GM21619 (cell line): Measurements from ENCODE around the gene IGFBP2.

Experiments used
- ATAC-seq: cut with Tn5 transposase; IDR thresholded peaks from one replicate; pipeline ENCODE4 v1.9.1; 2021; ENCODE audit not compliant: unreplicated experiment

Gene IGFBP2

DNA sequence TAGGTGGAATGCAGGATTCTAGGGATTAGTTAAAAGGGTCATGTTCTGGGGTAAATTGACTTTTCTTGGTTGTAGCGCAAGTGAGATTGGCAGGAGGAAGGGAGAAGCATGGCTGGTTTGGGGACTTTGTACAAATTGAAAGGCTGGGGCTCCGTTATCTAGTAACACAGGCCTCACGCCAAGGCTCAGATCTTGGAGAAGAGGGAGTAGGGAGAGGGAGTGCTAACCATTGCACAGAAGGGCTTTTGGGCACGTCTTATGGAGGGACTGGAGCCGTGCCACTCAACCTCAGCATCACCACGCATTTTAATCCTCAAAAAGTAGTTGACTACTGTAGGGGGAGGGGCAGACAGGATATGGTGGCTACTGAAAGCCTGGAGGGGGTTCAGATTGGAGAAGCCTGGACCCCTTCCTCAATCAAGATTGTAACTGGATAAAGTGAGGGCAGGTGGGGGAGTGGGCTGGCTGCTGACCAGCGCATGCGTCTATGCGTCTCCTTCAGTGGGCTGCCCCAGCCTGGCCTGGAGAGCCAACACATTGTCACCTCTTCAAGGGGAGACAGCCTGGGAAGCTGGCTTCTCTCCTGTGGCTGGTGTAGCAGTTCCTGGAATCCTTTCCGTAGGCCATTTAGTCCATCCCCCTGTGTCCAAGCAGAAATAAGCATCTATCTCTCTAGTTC lies 47.9 kb downstream of the IGFBP2 start:
- no peak for ATAC-seq

DNA sequence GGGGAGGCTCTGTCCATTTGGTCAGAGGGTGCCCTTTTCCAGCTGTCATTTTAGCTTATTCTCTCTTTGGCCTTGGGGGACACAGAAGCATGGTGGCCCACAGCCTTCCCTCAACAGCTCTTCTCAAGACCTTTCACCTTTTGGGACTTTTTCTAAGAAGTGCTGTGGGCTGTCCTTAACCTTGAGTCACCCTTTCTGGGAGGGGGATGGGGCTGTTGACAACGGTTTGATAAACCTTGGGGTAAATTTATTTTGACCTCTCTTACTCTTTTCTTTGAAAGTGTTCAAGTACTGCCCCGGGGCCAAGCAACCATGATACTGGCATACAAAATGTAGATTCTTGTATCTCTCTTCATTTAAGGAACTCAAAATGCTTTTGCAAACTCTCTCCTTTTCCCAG lies 48.5 kb downstream of the IGFBP2 start:
- no peak for ATAC-seq

DNA sequence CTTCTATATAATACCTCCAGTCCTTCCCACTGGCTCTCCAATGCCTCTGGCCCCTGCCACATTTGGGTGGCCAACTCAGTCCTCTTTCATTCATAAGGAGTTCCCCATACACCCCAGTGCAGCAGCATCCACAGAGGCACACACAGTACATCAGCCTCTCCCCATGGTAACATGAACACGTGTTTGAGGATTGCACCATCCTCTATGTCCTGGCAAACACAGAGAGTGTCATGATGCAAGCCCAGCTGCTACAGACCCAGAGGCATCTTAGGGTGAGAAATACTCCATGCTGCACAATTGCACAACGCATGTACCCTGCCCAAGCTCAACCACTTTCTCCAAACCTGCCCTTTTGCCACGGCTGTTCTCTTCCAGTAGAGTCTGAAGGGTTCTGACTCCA lies 50.6 kb downstream of the IGFBP2 start:
- ATAC-seq = no peak

DNA sequence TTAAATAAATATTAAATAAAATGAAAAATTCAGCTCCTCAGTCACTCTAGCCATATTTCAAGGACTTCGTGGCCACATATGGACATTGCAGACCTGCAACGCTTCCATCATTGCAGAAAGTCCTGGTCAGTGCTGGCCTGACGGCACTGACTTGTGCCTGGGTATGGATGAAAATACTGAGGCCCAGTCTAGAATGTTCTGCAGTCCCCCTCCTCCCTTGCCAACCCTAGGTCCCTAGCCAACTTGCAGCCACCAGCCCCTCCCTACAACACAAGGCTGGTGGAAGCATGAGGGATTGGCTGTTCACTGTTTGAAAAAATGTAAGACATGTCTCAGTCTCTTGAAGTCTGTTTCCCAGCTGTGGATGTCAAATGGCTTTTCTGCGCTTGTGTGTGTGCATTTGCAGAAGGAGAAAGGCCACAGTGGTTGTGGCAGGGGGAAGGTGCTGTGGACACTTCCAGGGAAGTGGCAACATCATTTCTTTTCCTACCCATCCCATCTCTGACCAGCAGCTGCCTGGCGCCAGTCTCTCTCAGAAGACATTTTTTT lies 52.2 kb downstream of the IGFBP2 start:
- ATAC-seq = no peak

DNA sequence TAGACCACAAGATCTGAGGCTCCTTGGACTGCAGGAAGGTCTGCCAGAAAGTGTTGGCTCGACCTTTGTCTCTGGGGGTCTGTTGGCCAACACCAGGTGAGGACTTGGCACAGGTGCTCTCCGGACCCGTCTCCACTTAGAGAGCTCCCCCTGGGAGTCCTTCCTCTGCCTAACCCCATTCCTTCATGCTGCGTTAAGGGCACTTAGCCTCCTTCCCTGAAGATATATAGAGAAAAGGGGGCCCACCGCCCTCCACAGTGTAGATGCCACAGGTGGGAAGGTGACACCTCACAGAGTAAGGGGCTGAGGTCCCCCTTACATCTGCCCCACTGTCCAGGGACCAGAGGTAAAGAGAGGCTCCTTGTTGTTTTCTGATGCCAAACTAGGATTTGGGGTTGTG lies 53.9 kb downstream of the IGFBP2 start:
- no peak for ATAC-seq

DNA sequence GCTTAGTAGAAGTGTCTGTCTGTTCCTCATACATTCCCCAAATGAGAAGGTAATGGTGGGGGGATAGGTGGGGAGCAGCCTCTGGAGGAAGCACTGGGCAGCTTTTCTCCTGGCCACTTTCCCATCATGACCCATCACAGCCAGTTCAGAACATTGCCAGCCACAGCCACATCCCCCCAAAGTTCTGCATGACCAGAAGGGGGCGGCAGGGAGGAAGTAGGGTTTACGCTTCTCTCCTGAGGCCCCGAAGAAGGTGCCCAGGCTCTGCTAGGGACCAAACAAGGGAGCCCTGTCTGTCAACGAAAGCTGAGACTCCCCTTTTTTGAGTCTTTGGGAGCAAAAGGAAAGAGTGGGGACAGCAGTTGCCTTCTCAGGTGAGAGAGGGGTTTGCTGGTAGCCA lies 54.4 kb downstream of the IGFBP2 start:
- ATAC-seq = no peak

DNA sequence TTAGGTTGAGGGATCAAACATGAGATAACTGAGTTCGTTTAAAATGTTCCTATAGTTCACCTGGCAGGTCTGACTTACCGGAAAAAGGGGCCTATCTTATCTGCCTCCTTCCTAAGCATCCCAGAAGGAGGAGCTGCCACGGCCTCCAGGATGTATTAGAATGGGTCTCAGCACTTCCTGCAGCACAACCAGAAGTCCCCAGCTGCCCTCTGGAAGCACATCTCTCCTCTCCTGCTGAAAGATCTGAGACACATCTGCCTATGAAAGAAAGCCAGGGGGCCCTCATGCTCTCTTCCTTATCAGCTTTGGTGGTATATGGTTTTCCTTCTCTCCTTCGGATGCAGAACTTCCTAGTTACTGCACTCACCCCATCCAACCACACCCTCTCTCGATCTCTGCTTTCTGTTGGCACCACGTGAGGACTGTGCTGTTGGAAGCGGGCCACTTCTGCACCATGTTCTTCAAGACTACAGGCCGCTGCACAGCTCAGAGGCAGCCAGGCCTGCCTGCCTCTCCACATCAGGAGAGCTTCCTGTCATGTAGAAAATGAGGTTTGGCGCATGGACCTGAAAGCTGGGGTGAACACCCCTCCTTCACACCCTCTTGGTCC lies 55.6 kb downstream of the IGFBP2 start:
- no peak for ATAC-seq

DNA sequence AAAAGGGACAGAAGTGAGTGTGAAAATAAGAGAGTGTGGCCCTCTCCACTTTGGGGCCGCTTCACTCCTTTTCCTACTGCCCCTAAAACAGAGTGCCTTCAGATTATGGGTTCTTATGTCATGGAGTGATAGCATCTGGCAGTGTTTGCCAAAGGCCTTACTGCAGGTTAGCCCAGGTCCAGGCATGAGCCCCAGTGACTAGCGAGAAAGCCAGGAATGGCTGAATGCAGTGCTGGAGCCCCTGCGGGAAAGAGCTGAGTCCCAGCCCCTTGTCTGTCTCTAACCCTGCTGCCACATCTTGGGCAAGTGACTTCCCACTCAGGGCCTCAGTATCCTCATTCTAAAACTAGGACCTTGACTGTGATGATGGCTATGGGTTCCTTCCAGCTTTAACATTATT lies 56.2 kb downstream of the IGFBP2 start:
- ATAC-seq = no peak

DNA sequence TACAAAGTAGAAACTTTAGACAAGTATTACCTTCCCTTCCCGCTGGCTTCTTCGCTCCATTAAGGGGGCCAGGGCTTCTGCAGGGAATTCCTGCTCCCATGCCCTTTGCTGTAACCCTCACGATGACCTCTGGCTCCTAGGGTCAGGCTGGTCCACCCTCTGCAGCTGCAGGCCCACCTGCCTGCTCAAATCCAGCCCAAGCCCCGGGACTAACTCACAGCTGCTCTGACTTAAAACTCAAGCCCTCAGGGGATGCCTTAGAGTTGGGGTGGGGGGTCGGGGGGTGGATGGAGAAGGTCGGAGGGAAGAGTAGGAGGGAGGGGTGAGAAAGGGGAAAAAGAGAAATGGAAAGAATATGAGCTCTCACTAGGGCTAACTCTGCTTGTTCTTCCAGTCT lies 57.2 kb downstream of the IGFBP2 start:
- ATAC-seq = no peak

DNA sequence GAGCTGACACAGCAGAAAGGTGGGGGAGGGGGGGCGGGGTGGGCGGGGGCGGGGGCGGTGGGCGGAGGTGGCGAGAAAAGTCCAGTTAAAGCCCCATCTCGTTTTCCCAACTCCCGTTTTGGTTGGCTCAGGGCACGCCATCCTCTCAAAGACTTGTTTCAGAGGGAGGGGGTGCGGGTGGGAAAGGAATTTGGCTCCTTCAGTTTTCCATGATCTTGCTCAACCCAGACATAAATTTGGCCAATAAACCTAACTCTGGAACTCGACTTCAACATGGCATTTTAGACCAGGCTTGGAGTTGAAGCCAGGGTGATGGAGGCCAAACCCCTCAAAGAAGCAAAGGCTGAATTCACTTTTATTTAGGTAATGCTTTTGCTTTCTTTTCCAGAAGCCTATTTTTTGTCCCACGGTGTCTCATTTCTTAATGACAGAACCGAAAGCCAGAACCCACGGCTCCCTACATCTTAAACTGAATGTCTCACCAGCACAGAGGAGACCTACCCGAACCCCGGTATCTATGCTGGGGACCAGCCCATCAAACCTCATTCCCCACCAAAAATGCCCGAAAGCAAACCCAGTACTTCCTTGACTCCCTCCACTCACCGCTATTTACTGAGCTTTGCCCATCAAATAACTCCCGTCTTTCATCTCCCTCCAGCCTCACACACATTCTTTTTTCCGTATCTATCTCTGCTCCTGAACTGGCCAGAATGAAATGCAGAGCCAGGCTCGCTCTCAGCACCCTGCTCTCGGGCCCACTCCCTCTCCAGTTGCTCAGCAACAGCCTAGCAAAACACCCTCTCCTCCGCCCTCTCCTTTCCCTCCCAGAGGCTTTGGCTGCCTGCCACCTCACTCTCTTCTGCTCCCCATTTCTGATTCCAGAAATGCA lies 57.9 kb downstream of the IGFBP2 start:
- no peak for ATAC-seq

DNA sequence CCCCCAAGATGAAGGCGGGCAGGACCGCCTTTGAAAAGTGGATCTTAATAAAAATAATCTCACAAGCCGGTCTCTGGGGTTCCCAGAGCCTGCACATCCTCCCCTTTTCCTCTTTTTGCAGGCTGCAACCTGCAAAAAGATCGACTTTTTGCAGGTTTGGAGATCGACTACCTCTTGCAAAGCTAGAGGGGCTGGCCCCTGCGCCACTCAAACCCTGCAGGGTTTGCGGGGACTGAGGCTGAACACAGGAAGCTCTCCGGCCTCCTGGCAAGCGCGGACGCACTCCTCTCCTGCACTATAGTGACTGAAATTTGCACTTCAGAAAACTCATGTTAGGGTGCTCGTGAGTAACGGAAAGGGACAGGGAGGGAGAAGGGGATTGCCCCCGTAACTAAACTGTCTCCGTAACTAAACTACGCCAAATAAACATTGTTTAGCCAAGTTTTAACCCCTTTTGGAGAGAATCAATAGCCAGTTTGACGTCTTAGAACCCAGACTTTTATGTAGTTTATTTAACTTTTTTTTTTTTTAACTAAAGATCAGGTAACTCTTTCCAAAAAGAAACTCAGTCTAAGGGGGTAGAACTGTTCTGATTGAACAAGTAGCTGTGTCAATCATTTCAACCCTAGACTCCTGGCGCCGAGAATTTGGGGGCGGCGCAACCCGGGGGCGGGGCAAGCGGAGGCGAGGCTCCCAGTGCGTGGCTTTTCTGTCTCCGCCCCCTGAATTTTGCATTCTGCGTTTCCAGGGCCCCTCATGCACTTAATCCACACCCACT lies 59.6 kb downstream of the IGFBP2 start:
- ATAC-seq = no peak

DNA sequence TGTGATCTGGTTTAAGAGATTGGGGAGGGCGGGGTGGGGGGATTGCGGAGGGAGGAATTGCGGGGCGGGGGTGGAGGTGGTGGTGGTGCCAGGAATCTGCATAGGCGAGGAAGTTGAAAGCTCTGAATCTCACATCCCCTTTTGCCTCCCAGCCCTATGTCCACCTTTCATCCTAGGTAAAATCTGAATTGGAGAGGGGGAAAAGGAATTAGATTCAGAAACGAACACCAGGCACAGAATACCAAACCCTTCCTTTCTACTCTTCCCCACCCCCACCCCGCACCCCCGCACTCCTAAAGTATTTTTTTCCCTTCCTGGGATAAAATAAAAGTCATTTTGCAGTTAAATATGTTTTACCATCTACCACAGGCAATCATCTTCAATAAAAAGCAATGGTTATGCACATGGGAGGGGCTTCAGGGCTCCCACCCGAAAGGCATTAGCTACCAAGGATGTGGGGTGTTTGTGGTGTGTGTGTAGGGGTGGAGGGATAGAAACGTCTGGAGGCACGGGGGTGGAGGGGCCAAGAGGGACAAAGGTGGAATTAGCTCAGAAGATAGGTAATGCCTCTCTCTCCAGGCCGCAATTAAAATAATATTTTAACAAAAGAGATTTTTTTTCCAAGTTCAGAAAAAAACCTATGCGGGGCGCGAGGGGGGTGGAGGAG lies 60.3 kb downstream of the IGFBP2 start:
- ATAC-seq = no peak

DNA sequence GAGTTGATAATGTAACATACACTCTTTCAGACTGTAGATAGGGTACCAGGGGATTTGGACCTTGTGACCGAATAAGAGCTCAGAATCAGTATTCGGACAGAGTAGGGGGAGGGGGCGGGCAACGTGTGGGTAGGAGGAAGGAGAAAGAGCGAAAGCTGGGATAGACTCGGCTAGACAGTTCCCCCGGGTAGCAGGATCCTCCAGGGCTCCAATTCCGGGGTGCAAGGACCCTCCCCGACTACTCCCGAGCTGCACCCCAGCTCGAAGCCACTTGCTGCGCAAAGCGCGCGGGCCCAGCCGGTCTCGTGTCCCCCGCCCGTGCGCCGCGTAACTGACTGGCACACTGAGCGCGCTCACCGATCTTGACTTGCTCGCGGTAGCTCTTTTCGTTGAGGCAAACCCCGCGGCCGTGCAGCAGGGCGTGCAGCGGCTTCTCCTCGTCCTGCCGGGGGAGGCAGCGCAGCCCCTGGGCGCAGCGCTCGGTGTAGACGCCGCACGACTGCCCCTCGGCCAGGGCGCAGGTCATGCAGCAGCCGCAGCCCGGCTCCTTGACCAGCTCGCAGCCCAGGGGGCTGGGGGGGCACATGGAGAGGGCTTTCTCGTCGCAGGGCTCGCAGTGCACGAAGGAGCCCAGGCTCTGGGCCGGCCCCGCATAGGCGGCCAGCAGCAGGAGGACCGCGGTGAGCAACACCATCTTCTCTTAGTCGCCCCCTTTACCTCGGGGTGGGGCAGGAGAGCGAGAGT lies 61.0 kb downstream of the IGFBP2 start:
- ATAC-seq = no peak

DNA sequence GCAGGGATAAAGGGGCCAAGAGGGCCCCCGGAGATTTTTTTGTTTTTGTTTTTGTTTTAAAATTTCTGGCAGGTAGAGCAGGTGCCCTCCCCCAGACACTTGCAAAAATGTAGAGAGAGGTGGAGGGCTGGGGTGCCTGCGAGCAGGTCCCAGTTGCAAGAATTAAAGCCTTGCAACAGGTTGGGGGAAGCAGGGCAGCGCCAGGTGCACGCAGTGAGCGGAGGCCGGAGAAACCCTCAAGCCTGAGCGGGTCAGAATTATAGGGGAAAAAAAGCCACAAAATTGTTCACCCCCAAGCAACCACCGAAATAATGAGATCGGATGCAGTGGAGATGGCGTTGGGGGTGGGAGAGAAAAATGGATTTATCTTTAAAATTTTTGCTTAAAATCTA lies 61.6 kb downstream of the IGFBP2 start:
- no peak for ATAC-seq

DNA sequence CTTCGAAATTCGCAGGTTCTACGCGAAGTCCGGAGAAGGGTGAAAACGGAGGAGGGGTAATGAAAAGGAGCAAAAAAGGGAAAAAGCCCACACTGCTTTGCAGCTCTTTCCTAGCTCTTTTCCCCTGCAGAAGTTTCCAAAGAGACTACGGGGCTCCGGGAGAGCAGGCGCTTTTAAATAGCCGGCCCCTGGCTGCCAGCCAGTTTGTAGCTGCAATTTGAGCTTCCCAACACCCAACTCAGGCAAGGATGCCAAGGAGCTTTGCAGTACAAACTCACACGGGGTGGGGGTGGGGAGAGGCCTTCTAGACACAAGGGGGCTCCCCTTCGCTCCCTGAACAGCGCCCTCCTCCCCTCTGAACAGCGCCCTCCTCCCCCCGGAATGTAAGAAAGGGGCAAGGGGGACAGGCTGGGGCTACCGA lies 62.2 kb downstream of the IGFBP2 start, which contains the start of gene IGFBP5:
TSS of gene IGFBP5 (minus strand) at position 149 of the 421 bp plus-strand sequence. CDS start 774 bp downstream, outside the sequence.
- ATAC-seq = no peak

DNA sequence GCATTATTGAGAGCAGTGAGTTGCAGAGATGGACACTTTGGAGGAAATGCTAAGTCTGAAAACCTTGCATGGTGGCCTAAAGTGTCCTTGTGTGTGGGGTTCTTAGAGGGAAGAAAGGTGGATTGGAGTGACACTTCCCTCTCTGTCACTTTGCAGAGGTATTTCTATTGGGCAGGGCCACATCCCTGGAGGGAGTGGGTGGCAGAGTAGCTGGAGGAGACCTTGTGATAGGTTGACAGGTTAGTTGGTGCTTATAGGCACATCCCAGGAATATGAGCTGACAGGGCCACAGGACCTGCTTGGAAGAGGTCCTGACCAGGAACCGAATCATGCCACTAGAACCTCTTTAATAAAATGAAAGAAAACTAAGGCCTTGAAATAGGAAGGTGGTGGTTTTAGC lies 63.1 kb downstream of the IGFBP2 start:
- ATAC-seq = no peak

DNA sequence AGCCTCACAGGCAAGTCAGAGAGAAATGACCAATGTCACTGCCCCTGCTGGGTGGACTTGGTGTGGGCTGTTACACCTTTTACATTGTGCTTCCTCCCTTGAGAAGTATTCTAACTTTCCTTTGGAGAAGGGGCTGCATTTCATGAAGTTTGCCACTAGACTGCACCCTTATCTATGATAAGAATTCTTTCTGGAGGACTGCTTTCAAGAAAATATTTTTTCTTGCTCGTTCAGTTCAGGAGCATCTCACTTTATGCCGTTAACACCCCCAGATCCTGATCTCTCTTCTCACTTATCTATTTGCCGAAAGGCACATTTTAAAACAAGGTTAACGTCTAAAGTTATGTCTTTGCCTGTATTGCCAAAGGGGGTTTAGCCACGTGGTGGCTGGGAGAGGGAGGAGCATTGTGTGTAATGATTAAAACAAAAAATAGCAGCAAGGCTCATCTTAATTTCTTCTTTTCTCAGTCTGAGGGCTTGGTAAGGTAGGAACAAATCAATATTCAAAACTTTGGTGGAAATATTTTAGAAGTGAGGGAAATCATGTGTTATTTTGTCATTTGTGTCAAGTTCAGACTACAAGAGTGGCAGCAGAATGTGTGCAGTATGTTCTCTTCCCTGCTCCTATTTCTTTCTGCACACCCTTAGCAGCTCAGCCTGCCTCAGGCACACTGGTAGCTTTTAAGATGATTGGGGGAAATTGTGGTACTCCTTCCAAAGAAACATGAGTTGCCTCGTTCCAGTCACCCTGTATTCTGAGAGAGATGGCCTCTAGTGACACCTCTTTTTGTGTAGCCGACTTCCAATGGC lies 63.7 kb downstream of the IGFBP2 start:
- ATAC-seq = no peak

DNA sequence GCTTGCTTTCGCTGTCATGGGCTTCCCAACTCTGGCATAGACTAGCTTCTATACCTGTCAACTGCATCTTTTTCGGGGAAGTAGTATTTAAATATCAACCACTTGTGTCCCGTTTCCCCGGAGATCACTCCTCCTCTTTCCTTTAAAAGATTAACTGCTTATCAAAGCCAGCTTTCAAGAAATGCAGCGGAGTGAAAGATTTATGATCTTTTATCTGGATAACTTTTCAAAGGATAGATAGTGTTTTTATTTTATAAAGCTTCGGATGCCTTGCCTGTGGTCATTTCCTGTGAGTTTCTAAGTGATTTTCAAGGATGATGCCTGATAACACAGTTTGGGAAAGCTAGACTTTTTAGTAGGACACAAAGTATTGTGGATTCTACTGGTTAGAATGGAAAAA lies 65.1 kb downstream of the IGFBP2 start:
- ATAC-seq = no peak

DNA sequence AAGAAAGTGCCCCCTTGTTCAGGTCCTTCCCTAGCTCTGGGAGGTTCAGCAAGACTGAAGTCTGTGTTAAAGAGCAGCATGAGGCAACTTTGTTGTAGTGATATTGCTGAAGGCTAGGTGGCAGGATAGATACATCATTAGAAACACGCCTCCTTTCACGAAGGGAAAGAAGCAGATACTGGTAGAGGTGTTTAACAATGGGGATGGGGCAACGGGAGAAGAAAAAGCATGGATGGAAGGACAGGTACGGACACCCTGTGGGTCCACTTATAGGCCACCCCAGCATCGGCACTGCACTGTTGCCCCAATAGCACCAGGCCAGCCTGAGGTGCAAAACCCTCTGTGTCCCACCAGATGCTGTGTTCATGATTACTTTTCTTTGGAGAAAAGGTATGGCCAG lies 65.7 kb downstream of the IGFBP2 start:
- no peak for ATAC-seq
